Measurements from ENCODE around the gene STK36.
A peak's percentile ranks its signal among the peaks of the same experiment; 100 is the strongest.

The STK36 gene

DNA sequence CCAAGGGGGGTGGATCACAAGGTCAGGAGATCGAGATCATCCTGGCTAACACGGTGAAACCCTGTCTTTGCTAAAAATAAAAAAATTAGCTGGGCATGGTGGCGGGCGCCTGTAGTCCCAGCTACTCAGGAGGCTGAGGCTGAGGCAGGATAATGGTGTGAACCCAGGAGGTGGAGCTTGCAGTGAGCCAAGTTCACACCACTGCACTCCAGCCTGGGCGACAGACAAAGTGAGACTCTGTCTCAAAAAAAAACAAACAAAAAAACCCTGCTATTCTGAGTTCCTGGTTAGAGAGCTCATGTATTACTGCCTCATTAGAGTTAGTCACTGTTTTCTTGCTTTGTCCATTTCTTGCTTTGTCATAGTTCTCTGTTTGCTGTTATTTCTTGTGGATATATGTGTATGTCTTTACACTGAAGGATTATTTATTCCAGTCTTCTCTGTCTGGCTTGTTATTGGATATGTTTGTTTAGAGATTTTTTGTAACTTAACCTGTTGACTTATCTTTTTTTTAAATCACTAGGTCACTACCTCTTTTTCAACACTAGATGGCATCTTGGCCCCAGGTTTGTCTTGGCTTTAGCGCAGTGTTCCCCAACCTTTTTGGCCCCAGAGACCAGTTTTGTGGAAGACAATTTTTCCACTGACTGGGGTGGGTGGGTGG lies 55.7 kb downstream of the STK36 start:
- no peak for DNase-seq

DNA sequence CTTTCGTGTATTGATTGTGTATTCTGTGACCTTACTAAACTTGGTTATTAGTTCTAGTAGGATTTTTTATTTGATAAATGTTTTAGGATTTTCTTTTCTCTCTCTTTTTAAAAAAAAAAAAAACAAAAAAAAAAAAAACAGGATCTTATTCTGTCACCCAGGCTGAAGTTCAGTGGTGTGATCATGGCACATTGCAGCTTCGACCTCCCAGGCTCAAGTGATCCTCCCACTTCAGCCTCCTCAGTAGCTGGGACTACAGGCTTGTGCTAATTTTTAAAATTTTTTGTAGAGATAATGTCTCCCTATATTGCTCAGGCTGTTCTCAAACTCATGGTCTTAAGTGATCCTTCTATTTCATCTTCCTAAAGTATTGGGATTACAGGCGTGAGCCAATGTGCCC lies 57.8 kb downstream of the STK36 start:
- Histone ChIP-seq H2BK120ac (ENCODE audit: low read depth, low read length) (no peak overlapping the region), H3K18ac (ENCODE audit: low read length) (no peak overlapping the region), H3K4ac (ENCODE audit: low read depth, low read length) (no peak overlapping the region), H3K79me1 (ENCODE audit: low read length) (peaks cover 22% of the 10 kb centered on the region), H3K4me1 (ENCODE audit: control insufficient read depth, low read depth, low read length) (peaks cover 13% of the 10 kb centered on the region), H2BK15ac (replicated peaks; ENCODE audit: low read depth) (no peak overlapping the region), H2AK5ac (ENCODE audit: low read length) (no peak overlapping the region), H3K4me2 (ENCODE audit: low read length) (no peak overlapping the region), H2BK5ac (ENCODE audit: low read length) (no peak overlapping the region), H3K9ac (ENCODE audit: low read length) (no peak overlapping the region), H3K36me3 (ENCODE audit: control insufficient read depth, insufficient read depth, low read length) (peaks cover 3% of the 10 kb centered on the region), H3K27me3 (ENCODE audit: insufficient read depth, low read length, poor library complexity) (no peaks in the 10 kb centered on the region), H3K23ac (ENCODE audit: low read length) (no peak overlapping the region), H4K5ac (ENCODE audit: low read length) (no peak overlapping the region), H3K27ac (ENCODE audit: low read depth, low read length) (no peak overlapping the region), H4K8ac (ENCODE audit: low read depth, low read length) (no peak overlapping the region), H3K79me2 (ENCODE audit: control insufficient read depth, insufficient read depth, low read length) (peaks cover 42% of the 10 kb centered on the region), H3K4me3 (ENCODE audit: low read length) (no peak overlapping the region), H3K56ac (ENCODE audit: low read length) (no peak overlapping the region)
- WGBS (ENCODE audit: extremely low coverage, insufficient coverage, low lambda C conversion rate) = no CpG with 5 or more reads among the region's 3 CpGs
- no peak for DNase-seq

More for the DNA sequence above, 55.7 kb downstream of the STK36 start:
- Histone ChIP-seq H3K27me3 (ENCODE audit: insufficient read depth, low read length, poor library complexity) (no peaks in the 10 kb centered on the region), H4K8ac (ENCODE audit: low read depth, low read length) (no peak overlapping the region), H4K5ac (ENCODE audit: low read length) (no peak overlapping the region), H3K27ac (ENCODE audit: low read depth, low read length) (no peak overlapping the region), H2BK120ac (ENCODE audit: low read depth, low read length) (no peak overlapping the region), H3K9ac (ENCODE audit: low read length) (no peak overlapping the region), H3K56ac (ENCODE audit: low read length) (no peak overlapping the region), H3K18ac (ENCODE audit: low read length) (no peak overlapping the region), H3K23ac (ENCODE audit: low read length) (no peak overlapping the region), H3K4me1 (ENCODE audit: control insufficient read depth, low read depth, low read length) (peaks cover 11% of the 10 kb centered on the region), H3K4me2 (ENCODE audit: low read length) (no peak overlapping the region), H3K4ac (ENCODE audit: low read depth, low read length) (no peak overlapping the region), H3K36me3 (ENCODE audit: control insufficient read depth, insufficient read depth, low read length) (no peaks in the 10 kb centered on the region), H3K79me2 (ENCODE audit: control insufficient read depth, insufficient read depth, low read length) (peaks cover 33% of the 10 kb centered on the region), H3K4me3 (ENCODE audit: low read length) (no peak overlapping the region), H2BK15ac (replicated peaks; ENCODE audit: low read depth) (no peak overlapping the region), H3K79me1 (ENCODE audit: low read length) (peaks cover 9% of the 10 kb centered on the region), H2BK5ac (ENCODE audit: low read length) (no peak overlapping the region), H2AK5ac (ENCODE audit: low read length) (no peak overlapping the region)
- no CpG with 5 or more reads among the region's 6 CpGs for WGBS (ENCODE audit: extremely low coverage, insufficient coverage, low lambda C conversion rate)

DNA sequence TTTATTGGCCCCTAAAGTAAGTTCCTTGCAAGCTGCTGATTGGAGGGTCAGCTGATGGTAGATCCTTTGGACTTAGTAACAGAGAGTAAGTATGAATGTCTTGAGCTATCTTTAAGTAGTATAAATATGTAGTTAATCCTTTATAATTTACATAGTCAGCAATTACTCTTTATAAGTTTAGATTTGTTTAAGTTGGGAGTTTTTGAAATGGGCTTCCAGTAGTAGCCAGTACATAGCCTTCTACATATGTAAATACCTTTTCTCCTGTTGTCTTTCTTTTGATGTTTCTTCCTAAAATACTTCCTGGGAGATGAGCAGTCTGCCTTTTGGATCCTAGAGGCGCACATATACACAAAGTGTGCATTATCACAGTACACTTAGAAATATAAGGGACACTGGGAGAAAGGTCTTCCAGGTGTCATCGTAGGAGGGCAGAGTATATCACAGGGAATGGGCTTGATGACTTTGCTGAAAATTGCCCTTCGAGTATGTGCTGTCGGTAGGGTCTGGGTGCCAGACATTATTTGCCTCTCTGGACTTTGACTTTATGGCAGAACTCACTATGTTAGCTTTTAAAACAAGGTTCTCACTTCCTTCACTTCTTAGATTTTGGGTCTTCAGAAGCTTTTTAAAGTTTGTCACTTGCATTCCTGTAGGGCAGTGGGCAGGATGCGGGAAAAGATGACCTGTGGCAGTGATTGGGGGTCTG lies 60.3 kb downstream of the STK36 start:
- no peak overlapping the region for H4K5ac ChIP-seq (ENCODE audit: low read length)
- H3K18ac ChIP-seq (ENCODE audit: low read length) = no peak overlapping the region
- peaks cover 37% of the 10 kb centered on the region for H3K79me2 ChIP-seq (ENCODE audit: control insufficient read depth, insufficient read depth, low read length)
- no peak overlapping the region for H2BK5ac ChIP-seq (ENCODE audit: low read length)
- no peak overlapping the region for H2BK120ac ChIP-seq (ENCODE audit: low read depth, low read length)
- no peak overlapping the region for H3K4me2 ChIP-seq (ENCODE audit: low read length)
- peaks cover 3% of the 10 kb centered on the region for H3K36me3 ChIP-seq (ENCODE audit: control insufficient read depth, insufficient read depth, low read length)
- H3K4me3 ChIP-seq (ENCODE audit: low read length) = no peak overlapping the region
- H3K4ac ChIP-seq (ENCODE audit: low read depth, low read length) = no peak overlapping the region
- no peak overlapping the region for H2AK5ac ChIP-seq (ENCODE audit: low read length)
- no peak overlapping the region for H2BK15ac ChIP-seq (replicated peaks; ENCODE audit: low read depth)
- peak overlapping the region; percentile 6 for H3K23ac ChIP-seq (ENCODE audit: low read length)
- H3K4me1 ChIP-seq (ENCODE audit: control insufficient read depth, low read depth, low read length) = peaks cover 13% of the 10 kb centered on the region
- no peak overlapping the region for H3K9ac ChIP-seq (ENCODE audit: low read length)
- H3K56ac ChIP-seq (ENCODE audit: low read length) = peak overlapping the region; percentile 46
- no peak overlapping the region for H3K27ac ChIP-seq (ENCODE audit: low read depth, low read length)
- no CpG with 5 or more reads among the region's 5 CpGs for WGBS (ENCODE audit: extremely low coverage, insufficient coverage, low lambda C conversion rate)
- H3K79me1 ChIP-seq (ENCODE audit: low read length) = peaks cover 28% of the 10 kb centered on the region
- no peak overlapping the region for H4K8ac ChIP-seq (ENCODE audit: low read depth, low read length)
- H3K27me3 ChIP-seq (ENCODE audit: insufficient read depth, low read length, poor library complexity) = no peaks in the 10 kb centered on the region
- DNase-seq = no peak

DNA sequence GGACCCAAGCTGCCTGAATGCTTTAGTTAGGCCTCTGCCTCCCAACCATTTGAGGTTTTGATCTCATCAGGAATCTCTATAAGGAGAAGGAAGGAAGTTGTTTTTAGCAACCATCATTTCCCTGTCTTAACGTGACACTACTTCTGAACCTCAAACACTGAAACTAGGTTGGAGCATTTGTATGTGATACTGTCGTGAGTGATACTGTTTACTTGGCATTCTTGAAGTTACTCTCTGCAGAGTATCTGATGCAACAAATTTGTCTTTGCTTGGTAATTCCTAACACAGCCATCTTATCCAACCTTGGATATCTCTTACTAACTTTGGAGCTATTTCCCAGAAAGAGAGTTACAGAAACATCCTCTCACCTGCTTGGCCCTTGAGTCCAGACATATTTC lies 60.9 kb downstream of the STK36 start:
- Histone ChIP-seq H3K23ac (ENCODE audit: low read length) (no peak overlapping the region), H3K27me3 (ENCODE audit: insufficient read depth, low read length, poor library complexity) (no peaks in the 10 kb centered on the region), H2BK120ac (ENCODE audit: low read depth, low read length) (no peak overlapping the region), H3K79me1 (ENCODE audit: low read length) (peaks cover 30% of the 10 kb centered on the region), H3K56ac (ENCODE audit: low read length) (peak overlapping the region; percentile 7), H3K18ac (ENCODE audit: low read length) (no peak overlapping the region), H3K79me2 (ENCODE audit: control insufficient read depth, insufficient read depth, low read length) (peaks cover 37% of the 10 kb centered on the region), H2BK5ac (ENCODE audit: low read length) (no peak overlapping the region), H3K4me2 (ENCODE audit: low read length) (no peak overlapping the region), H2AK5ac (ENCODE audit: low read length) (no peak overlapping the region), H2BK15ac (replicated peaks; ENCODE audit: low read depth) (no peak overlapping the region), H3K4ac (ENCODE audit: low read depth, low read length) (no peak overlapping the region), H4K8ac (ENCODE audit: low read depth, low read length) (no peak overlapping the region), H3K9ac (ENCODE audit: low read length) (no peak overlapping the region), H3K4me3 (ENCODE audit: low read length) (no peak overlapping the region), H3K4me1 (ENCODE audit: control insufficient read depth, low read depth, low read length) (peaks cover 13% of the 10 kb centered on the region), H4K5ac (ENCODE audit: low read length) (no peak overlapping the region), H3K27ac (ENCODE audit: low read depth, low read length) (no peak overlapping the region), H3K36me3 (ENCODE audit: control insufficient read depth, insufficient read depth, low read length) (peaks cover 6% of the 10 kb centered on the region)
- no CpG with 5 or more reads among the region's 2 CpGs for WGBS (ENCODE audit: extremely low coverage, insufficient coverage, low lambda C conversion rate)
- no peak for DNase-seq

DNA sequence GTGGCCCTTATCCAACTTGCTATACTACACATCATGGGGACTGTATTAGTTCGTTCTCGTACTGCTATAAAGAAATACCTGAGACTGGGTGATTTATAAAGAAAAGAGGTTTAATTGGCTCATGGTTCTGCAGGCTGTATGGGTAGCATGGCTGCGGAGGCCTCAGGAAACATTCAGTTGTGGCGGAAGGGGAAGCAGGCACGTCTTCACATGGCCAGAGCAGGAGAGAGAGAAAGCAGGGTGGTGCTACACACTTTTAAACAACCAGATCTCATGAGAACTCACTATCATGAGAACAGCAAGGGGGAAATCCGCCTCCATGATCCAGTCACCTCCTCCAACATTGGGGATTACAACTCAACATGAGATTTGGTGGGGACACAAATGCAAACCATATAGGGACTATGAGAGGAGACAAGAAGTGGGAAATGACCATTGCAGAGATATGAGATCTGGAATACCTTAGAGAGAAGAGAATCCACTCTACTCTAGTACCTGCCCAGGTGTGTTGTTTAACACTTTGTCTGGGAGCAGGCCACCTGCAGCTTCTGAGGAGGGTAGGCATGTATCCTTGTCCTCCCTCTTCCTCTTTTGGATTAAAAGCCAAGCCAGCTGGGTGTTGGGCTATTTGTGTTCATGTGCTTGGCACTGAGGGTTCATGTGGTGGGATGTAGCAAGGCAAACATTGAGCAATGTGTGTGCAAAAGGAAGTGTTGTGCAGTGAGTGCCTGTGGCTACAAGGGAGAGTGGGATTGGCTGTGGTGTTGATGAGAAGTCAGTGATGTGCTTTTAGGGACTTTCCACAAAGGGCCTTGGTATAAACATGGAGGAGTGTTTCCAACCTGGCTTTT lies 61.5 kb downstream of the STK36 start:
- Histone ChIP-seq H3K27me3 (ENCODE audit: insufficient read depth, low read length, poor library complexity) (no peaks in the 10 kb centered on the region), H3K79me2 (ENCODE audit: control insufficient read depth, insufficient read depth, low read length) (peaks cover 35% of the 10 kb centered on the region), H3K4ac (ENCODE audit: low read depth, low read length) (no peak overlapping the region), H3K4me1 (ENCODE audit: control insufficient read depth, low read depth, low read length) (peaks cover 13% of the 10 kb centered on the region), H3K27ac (ENCODE audit: low read depth, low read length) (no peak overlapping the region), H3K18ac (ENCODE audit: low read length) (no peak overlapping the region), H2AK5ac (ENCODE audit: low read length) (no peak overlapping the region), H2BK5ac (ENCODE audit: low read length) (no peak overlapping the region), H3K56ac (ENCODE audit: low read length) (peak overlapping the region; percentile 38), H2BK120ac (ENCODE audit: low read depth, low read length) (no peak overlapping the region), H3K4me3 (ENCODE audit: low read length) (no peak overlapping the region), H4K8ac (ENCODE audit: low read depth, low read length) (no peak overlapping the region), H3K9ac (ENCODE audit: low read length) (no peak overlapping the region), H2BK15ac (replicated peaks; ENCODE audit: low read depth) (no peak overlapping the region), H4K5ac (ENCODE audit: low read length) (no peak overlapping the region), H3K36me3 (ENCODE audit: control insufficient read depth, insufficient read depth, low read length) (peaks cover 9% of the 10 kb centered on the region), H3K23ac (ENCODE audit: low read length) (no peak overlapping the region), H3K4me2 (ENCODE audit: low read length) (no peak overlapping the region), H3K79me1 (ENCODE audit: low read length) (peaks cover 31% of the 10 kb centered on the region)
- DNase-seq = no peak
- WGBS (ENCODE audit: extremely low coverage, insufficient coverage, low lambda C conversion rate) = no CpG with 5 or more reads among the region's 6 CpGs

All from mesendoderm (in vitro differentiated cells).